NCI-H1694 (cell line): ENCODE data around the gene SLC26A6.

Experiments
- DNase-seq: peaks from one replicate; lab custom pipeline; 2025; lab: John Stamatoyannopoulos, UW

SLC26A6 gene

DNA sequence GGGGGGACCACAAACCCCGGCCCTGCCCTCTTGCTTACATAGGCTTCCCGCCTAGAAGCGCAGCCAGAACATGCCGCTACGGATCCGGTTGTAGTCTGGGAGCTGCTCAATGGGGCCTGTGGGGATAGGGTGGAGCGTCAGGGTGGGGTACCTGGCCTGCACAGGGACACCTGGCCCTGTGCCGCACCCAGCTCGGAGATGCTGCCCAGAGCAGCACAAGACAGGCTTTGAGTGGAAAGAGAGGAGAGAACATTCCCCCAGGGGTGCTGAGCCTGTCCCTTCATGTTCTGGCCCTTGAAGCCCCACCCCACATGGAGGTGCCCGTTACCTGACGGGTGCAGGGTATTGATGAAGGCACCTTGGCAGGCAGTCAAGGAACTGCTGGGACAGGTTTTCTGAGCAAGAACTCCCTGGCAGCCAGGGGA is 36.2 kb downstream of the SLC26A6 start:
- DNase-seq: no peak

GRCh38 chr3:48598323-48599076 is 36.8 kb downstream of the SLC26A6 start:
- no peak for DNase-seq

- no peak for DNase-seq
These were observed 37.9 kb downstream of the SLC26A6 start for GRCh38 chr3:48597408-48597800.

DNA sequence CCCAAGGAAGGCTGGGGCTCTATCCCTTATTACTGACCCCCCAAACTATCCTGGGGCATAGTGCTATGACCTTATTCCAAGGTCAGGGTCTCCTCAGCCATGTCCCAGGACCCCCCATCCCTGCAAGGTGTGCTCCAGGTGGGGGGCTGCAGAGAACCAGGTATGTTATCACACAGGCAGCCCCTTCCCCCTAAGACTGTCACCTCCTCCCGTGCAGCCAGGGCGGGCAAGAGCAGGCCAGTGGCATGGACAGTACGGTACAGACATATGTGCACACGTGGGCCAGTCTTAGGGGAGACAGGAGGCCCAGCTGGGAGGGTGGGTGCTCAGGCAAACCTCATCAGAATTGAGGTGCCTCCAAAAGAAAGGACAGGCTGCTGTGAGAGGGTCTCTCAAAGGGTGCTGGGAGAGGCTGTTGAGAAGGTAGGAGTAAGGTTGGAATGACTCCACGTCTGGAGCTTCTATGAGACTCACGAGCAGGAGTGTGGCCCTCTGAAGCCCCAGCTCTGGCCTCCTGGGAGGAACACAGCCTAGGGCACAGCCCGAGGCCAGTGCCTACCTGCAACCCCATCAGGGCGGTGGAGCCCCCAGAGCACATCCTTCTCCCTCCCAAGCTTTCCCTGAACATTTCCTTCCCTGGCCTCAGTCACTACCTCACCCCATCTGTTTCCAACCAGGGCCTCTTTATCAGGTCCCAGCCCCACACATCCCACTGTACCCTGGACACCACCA is 38.4 kb downstream of the SLC26A6 start:
- no peak for DNase-seq

GRCh38 chr3:48596157-48596556 is 39.1 kb downstream of the SLC26A6 start:
- no peak for DNase-seq

GRCh38 chr3:48595526-48596121 is 39.6 kb downstream of the SLC26A6 start:
- DNase-seq: no peak

- DNase-seq: no peak
These were observed 40.2 kb downstream of the SLC26A6 start, which contains the start of gene COL7A1 for GRCh38 chr3:48595075-48595525. Gene COL7A1 (minus strand): TSS chr3:48595329. CDS start chr3:48595159, 170 bp downstream.

DNA sequence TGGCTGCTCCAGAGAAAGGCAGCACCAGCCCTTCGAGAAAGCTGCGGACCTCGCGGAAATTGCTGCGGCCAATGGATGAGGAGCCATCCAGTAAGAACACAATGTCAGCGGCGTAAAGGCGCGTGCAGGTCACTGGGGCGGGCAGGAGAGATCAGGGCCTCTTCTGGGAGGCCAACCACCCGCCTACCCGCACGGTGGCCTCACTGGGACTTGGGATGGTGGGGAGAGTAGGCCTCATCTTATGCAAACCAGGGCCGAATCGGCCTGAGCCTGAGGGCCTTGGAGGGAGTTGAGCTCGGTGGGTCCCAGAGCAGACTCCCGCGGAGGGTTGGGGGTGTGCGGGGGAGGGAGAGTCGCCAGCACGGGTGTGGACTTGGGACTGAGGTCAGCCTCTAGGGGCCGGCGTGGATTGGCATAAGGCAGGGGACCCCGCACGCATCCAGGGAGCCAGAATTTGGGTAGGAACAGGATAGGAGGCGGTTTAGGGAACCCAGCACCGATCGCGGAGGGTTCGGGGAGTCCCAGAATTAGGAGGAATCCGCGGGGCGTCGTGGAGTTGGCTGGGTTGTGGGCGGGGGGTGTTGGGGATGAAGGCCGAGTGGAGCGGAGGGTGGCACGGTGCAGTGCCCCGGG is 40.7 kb downstream of the SLC26A6 start:
- no peak for DNase-seq

DNA sequence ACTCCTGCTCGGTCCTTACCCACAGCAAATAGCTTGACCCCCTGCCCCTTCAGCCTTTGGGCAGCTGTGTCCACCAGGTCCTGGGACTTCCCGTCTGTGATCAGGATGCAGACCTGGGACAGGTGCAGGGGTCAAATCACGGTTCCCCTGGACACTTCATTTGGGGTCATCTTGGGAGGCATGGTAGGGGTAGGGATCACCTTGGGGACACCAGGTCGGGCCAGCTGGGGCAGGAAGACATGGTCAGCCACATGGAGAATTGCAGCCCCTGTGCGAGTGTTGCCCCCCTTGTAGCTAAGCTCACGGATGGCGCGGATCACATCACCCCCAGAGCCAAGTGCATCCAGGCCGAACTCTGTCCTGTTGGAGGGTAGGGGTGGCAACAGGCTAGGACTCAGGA is 41.9 kb downstream of the SLC26A6 start:
- DNase-seq: no peak

- DNase-seq: no peak
These were observed 42.7 kb downstream of the SLC26A6 start for GRCh38 chr3:48592519-48593087.

- DNase-seq: no peak
These were observed 43.3 kb downstream of the SLC26A6 start for GRCh38 chr3:48591886-48592518.

DNA sequence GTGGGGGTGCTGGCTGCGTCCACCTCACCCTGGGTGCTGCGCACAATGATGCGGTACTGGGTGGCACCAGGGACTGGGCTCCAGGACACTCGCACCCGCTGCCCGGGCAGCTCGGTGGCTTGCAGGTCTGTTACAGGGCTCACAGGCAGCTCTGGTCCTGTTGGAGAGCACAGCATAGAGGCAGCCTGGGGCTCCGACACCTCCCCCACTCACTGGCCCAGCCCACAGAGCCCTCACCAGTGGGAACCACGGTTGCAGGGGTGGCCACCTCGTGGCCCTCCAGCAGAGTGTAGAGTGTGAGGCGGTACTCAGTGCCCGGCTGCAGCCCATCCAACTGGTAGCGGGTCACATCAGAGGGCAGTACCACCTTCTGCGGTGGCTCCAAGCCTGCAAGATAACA is 43.8 kb downstream of the SLC26A6 start:
- no peak for DNase-seq

DNA sequence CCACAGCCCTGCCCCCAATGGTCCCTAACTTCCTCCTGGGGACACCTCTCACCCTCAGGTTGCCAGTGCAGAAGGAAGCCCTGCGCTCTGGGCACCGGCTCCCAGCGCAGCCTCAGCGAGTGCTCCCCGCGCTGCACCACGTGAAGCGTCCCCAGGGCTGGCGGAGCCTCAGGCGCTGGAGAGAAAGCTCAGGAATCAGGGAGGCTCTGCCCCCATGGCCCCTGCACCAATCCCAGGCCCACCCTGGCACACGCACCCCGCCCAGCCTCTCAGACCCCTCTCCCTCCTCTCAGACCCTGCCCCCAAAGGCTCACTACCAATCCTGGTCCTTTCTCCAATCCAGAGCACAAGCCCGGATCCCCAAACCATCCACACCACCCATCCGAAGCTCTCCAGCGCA is 47.0 kb downstream of the SLC26A6 start:
- DNase-seq: no peak

GRCh38 chr3:48587686-48588085 is 47.6 kb downstream of the SLC26A6 start:
- DNase-seq: no peak

DNA sequence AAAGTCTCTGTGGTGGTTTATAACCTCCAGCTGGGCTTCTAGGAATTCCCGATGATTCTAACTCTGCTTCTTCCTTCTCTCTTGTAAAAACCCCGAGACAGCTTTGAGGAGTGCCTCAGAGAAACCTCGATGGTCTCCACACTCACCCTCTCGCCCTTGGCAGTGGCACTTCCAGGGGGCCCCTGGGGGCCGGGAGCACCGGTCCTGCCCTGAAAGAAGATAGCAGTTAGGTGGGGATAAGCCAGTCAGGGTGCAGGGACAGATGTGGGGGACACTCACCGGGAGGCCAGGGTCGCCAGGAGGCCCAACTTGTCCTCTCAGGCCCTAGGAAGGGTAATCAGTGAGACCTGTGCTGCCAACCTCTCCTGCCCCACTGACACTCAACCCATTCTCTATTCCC is 49.9 kb downstream of the SLC26A6 start:
- no peak for DNase-seq

GRCh38 chr3:48584836-48585235 is 50.4 kb downstream of the SLC26A6 start:
- DNase-seq: no peak

- no peak for DNase-seq
These were observed 53.4 kb downstream of the SLC26A6 start for GRCh38 chr3:48581621-48582481.

GRCh38 chr3:48576647-48577046 is 58.6 kb downstream of the SLC26A6 start:
- DNase-seq: no peak
